PC-3 (cell line): Measurements from ENCODE around the gene FYN.

Source experiments
- CTCF ChIP-seq: fragments of 300-600 bp; sonication (generic); conservative IDR thresholded peaks from 2 replicates; pipeline ENCODE4 v1.5.1; 2017; ENCODE audit warnings: antibody characterized with exemption, low read depth, mild to moderate bottlenecking, low read length
- EZH2 ChIP-seq: fragments of 300-600 bp; sonication (generic); IDR thresholded peaks from one replicate; pipeline ENCODE4 v1.6.1; 2017; ENCODE audit warnings: antibody characterized with exemption, mild to moderate bottlenecking, low read length; ENCODE audit not compliant: unreplicated experiment
- EZH2phosphoT487 ChIP-seq: fragments of 300-600 bp; sonication (generic); IDR thresholded peaks from 2 replicates; pipeline ENCODE4 v1.6.1; 2018; ENCODE audit warnings: mild to moderate bottlenecking, antibody characterized with exemption, low read length, borderline replicate concordance

GRCh38 chr6:111661541-111662061, 211.7 kb downstream of the FYN start:
- TF ChIP-seq CTCF (no peak), EZH2phosphoT487 (no peak), EZH2 (no peak)
